ENCODE results near the gene PADI3. TPM values are rescaled to one million over a fixed set of nuclear protein-coding genes. Genes with fewer than 3 reads are reported as not detected.

The PADI3 gene
- total RNA-seq, 1 experiment from 2014 or later: 0.61 TPM

- ChIA-PET POLR2A (no interaction called here), CTCF (no interaction called here)
- Mint-ChIP-seq H3K27me3 (ENCODE audit: low read depth) (no peaks in the 10 kb centered on the region), H3K9me3 (peaks cover 3% of the 10 kb centered on the region; the same call in 1 of the 2 replicates), H3K36me3 (no peaks in the 10 kb centered on the region), H3K27ac (no peak overlapping the region), H3K4me1 (peaks cover 35% of the 10 kb centered on the region), H3K4me3 (no peak overlapping the region)
- TF ChIP-seq ZNF423 (CRISPR knock-in tag; IDR thresholded peaks at IDR 0.05) (peak; percentile 17; the same call in 1 of the 2 replicates), NR1H2 (CRISPR knock-in tag; IDR thresholded peaks at IDR 0.05) (no peak), ESRRA (CRISPR knock-in tag; IDR thresholded peaks at IDR 0.05; ENCODE audit: borderline replicate concordance) (peak; percentile 80; the same call in 1 of the 2 replicates)
- DNase-seq (ENCODE audit: low spot score) (no peak), ATAC-seq (no peak)
Observed at GRCh38 chr1:17314491-17314971, 65.6 kb downstream of the PADI3 start.

- Mint-ChIP-seq H3K36me3 (peaks cover 2% of the 10 kb centered on the region; the same call in 1 of the 2 replicates), H3K9me3 (peaks cover 13% of the 10 kb centered on the region), H3K27ac (0 out of 2 replicates have a peak overlapping the region, but pooled peaks have one; percentile 33), H3K27me3 (ENCODE audit: low read depth) (peaks cover 2% of the 10 kb centered on the region; the same call in 1 of the 2 replicates), H3K4me1 (peaks cover 25% of the 10 kb centered on the region), H3K4me3 (no peak overlapping the region)
- TF ChIP-seq ZNF138 (CRISPR knock-in tag; conservative IDR thresholded peaks at IDR 0.05) (no peak), ATF2 (CRISPR knock-in tag; IDR thresholded peaks at IDR 0.05; ENCODE audit: borderline replicate concordance, low read depth) (no peak), NR2C2 (CRISPR knock-in tag; IDR thresholded peaks at IDR 0.05) (no peak), MLX (CRISPR knock-in tag; IDR thresholded peaks at IDR 0.05) (no peak), GABPB1 (CRISPR knock-in tag; IDR thresholded peaks at IDR 0.05) (no peak), E2F1 (CRISPR knock-in tag; IDR thresholded peaks at IDR 0.05) (no peak), RORB (CRISPR knock-in tag; IDR thresholded peaks at IDR 0.05) (no peak), TEAD1 (CRISPR knock-in tag; IDR thresholded peaks at IDR 0.05) (no peak), IRF2 (CRISPR knock-in tag; IDR thresholded peaks at IDR 0.05; ENCODE audit: borderline replicate concordance, low read depth) (no peak), NR3C1 (CRISPR knock-in tag; conservative IDR thresholded peaks at IDR 0.05; ENCODE audit: low read depth) (no peak), GRHL2 (CRISPR knock-in tag; IDR thresholded peaks at IDR 0.05; ENCODE audit: insufficient replicate concordance, severe bottlenecking) (no peak), TP53 (CRISPR knock-in tag; IDR thresholded peaks at IDR 0.05) (no peak), CTCF (IDR thresholded peaks at IDR 0.05) (no peak), RELA (CRISPR knock-in tag; IDR thresholded peaks at IDR 0.05; ENCODE audit: borderline replicate concordance) (no peak), NFE2L1 (CRISPR knock-in tag; IDR thresholded peaks at IDR 0.05) (no peak), ARID4B (CRISPR knock-in tag; IDR thresholded peaks at IDR 0.05; ENCODE audit: borderline replicate concordance) (no peak), NFYB (CRISPR knock-in tag; conservative IDR thresholded peaks at IDR 0.05; ENCODE audit: low read depth) (no peak), ZNF121 (CRISPR knock-in tag; IDR thresholded peaks at IDR 0.05) (no peak), HMGA2 (CRISPR knock-in tag; IDR thresholded peaks at IDR 0.05) (no peak), NFATC4 (CRISPR knock-in tag; IDR thresholded peaks at IDR 0.05) (no peak)
- ChIA-PET POLR2A (no interaction called here), CTCF (interaction anchor here (0.5 to 1.5 kb wide), 3 partner anchors 21 to 912 kb away, joined by 3 to 4 read pairs (median 3); no protein-coding TSS in a partner anchor)
- ATAC-seq (peak; percentile 67), DNase-seq (ENCODE audit: low spot score) (peak; percentile 41)
Observed at GRCh38 chr1:17315542-17316130, 66.7 kb downstream of the PADI3 start.

All from WTC11 (cell line).